GM18507 (cell line): ENCODE data around the gene CCDC85C.

Source experiments
- DNase-seq: peaks from one replicate; pipeline ENCODE4 v3.0.0; 2011; ENCODE audit warnings: low read depth; ENCODE audit not compliant: insufficient read length; ENCODE audit errors: extremely low spot score
- FAIRE-seq: peaks from 2 replicates; lab custom pipeline; 2011; peaks lifted over from hg19 to GRCh38; lab: Jason Lieb, UNC

Gene CCDC85C

DNA sequence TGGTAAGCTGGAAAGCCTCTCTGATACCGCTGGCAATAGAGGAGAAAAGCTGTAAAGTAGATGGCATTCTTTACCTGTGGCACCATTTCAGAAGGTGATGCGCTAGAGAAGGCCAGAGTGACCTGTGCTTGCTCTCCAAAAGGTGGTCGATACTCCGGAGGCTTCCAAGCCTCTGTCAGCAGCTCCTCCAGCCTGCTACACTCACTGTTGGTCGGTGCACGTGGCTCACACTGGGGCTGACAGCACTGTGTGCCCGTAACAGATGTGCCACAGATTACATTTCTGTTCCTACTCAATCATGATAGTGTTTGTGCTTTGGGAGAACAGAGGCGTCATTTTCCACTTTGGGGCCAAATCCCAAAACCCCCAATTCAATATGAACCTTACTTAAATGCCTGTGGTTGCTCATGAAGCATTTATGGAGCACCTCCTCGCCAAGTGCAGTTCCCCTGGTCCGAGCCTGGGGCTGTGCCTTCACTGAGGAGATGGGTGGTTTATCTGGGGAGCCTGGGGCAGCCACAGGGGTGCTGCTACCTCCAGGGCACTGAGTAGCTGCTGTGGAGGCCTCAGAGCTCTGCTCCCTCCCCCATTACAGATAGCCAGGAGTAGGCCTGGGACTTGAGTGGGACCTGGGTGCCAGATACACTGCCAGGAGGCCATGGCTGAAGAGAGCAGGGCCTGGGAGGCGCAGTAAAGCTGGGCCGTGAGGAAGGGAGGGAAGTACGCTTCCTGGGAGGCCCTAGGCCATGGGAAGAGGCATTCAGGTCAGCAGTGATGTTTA is 96.0 kb downstream of the CCDC85C start:
- DNase-seq (no peak), FAIRE-seq (no peak)

DNA sequence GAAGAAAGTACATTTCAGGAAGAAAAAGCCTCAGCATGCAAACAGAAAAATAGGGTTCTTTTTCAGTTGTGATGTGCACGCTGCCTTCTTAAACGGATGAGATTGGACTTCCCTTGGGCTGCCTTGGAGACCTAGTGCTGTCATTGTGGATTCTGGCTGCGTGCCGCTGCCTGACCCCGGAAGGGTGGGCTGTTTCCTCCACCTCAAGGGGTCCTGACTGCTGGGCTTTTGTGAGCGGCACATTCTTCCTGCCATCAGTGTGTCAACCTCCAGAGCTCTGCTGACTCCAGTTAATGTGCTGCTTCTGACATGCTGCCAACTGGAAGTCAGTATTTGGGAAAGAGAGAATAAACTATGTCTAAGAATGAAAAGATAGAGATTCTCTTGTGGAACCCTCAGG is 97.7 kb downstream of the CCDC85C start:
- no peak for FAIRE-seq
- no peak for DNase-seq

DNA sequence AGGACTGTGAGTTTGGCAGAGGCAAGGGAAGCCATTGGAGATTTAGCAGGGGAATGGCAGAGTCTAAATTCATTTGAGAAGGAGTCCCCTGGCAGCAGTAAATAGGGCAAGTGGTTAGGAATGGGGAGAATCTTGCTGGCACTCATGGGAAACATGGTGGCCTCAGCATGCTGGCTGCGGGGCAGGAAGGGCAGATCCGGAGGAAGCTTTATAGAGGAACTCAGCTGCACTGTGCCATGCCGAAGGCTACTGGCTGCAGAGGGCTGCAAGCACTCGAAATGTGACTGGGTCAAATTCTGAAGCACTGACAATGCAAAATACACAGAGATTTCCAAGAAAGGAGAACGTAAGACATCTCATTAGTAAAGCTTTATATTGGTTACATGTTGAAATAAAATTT is 98.9 kb downstream of the CCDC85C start:
- DNase-seq (no peak), FAIRE-seq (no peak)

DNA sequence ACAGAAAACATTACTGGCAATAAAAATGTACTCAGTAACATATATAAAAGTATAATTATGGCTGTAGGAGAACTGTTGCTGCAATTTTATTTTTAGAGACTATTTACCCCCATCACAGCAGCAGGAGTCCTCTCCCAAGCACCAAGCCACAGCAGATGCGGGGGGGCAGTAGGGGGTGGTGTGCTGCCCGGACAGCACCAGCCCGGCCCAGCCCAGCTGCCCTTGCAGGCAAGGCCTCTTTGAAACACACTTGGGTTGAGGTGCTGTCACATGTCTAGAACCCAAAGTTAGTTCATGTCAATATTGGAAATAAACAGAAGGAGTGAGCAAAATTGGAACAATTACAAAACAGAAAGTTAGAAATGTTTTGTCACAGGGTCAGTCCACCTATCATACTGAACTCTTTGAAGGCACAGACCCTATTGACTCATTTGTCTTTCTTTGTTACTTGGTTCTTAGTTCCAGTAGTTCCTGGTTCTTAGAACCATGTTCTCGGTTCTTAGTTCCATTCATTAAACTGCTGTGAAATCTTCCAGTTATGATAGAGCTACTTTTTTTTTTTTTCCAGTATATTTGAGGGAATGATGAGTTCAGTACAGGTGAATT is 100.1 kb downstream of the CCDC85C start:
- no peak for DNase-seq
- FAIRE-seq, result no peak

DNA sequence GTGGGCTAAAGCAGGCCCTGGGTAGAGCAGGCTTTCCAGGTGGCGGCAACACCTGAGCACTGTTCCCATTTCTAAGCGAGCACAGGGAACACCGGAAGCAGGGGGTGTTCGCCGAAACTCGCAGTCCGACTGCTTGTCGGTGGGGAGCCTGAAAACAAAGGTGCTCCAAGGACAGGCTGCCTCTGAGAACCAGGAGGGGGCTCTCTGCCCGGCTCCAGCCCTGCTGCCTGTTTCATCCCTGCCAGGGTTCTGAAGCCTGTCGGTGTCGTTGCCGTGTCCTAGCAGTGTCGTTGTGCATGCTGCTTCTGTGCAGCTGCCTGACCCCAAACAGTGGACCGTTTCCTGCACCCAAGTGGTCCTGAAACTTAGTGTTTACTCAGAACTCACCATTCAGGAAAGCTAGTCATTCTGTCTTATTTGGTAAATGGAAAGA is 101.0 kb downstream of the CCDC85C start:
- FAIRE-seq (no peak), DNase-seq (no peak)

DNA sequence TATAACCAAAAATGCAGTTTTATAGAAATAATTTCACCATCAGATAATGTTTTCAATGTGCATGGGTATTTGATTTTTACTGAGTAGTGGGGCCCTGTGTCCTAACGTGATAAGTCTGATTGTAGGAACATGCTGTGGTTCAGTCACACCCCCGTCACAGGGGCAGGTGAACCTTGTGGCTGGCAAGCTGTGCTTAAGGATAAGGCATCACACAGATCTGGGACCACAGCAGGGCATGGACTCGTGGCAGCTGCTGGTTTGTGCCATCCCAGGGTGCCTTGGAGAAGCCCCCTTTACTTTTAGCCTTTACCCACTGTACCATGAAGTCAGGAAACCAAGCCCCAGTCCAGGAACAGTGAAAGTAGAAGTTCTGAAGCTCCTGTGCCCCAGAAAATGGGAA is 106.1 kb downstream of the CCDC85C start:
- DNase-seq, result no peak
- no peak for FAIRE-seq

DNA sequence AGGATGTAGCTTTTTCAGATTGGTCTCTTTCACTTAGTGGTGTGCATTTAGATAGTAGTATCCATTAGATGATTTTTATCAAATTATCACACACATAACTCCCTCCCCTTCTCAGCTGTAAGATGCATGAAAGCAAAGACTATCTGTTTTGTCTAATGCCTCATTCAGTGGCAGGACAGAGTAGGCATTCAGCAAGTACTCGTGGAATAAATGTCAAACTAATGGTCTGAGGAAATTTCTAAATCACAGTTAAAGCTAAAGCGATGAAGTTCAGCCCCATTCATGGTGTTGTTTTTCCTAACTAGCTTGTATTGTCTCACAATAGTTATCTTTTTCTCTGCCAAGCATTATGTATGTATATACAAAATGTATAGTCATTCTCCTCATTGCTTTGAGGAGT is 106.7 kb downstream of the CCDC85C start:
- no peak for DNase-seq
- FAIRE-seq, result no peak

DNA sequence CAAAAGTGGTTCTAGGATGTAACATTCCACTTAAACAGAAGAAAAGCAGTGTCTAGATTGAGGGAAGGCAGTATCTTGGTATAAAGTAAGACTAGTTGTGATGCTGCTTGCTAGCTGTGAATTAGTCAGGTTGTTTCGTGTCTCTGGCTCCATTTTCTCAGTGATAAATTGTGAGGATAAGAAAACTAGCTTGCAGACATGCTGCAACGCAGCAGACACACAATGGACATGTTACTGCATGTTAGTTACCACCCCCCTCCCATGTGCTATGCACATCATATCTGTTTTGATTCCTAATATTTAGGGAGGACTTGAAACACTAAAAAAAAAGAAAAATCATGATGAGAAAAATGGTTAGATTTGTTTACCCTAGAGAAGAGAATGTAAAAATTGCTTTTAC is 119.9 kb downstream of the CCDC85C start:
- DNase-seq (no peak), FAIRE-seq (no peak)

DNA sequence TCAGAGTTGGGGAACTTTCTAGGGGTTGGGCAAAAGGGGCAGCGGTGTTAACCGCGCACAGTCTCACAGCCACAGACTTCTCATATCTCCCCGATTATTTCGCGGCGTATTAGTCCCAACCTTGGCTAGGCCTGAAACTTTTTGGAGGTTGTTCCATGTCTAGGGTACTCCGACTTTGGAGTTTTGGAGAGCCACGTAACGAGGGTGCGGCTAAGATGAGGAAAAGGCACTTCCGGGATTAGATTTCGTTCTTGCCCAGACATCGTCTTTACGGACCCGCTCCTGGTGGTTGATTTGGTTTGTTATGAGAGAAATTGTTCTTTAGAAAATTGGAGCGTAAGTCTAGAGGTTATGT is 122.3 kb downstream of the CCDC85C start:
- FAIRE-seq, result no peak
- DNase-seq, result no peak

DNA sequence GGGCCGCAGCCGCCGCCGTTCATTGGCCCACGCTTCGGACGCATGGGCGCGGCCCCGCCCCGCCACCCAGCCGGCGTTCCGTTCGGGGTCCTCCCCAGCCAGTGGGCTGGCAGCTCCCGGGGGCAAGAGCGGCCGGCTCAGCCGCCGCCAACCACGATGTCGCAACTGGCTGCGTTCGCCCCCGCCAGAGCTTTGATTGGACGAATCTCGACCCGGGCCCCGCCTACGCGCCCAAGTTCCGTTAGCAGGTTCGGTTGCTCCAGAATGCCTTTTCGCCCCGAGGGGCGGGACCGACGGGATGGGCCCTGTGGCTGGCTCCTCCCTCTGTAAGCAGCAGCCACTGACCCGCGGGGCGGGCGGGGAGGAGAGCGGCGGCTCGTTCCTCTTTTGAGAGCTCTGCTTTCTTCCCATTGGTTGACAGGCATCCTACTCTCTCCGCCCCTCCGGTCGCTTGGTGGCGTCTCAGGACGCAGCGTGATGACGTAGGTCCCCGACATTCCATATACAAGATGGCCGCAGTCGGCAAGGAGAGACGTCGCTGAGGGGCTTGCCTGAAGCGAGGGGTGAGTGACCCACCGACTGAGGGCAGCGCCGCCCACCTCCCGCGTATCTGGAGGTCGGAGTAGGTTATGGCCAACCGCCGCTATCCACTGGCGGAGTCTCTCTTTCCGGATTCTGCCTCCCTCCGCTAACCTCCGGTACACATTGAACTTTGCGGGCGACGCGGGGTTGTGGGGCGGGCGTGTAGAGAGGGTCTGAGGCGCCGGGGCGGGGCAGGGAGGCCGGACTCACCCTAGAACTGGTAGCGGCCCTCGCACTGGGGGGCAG is 122.9 kb downstream of the CCDC85C start, which contains the start of gene CCNK:
TSS of gene CCNK (plus strand) at position 493 of the 828 bp plus-strand sequence. CDS start 11,269 bp downstream, outside the sequence.
- DNase-seq (peak; percentile 94), FAIRE-seq (peak; percentile 99)

DNA sequence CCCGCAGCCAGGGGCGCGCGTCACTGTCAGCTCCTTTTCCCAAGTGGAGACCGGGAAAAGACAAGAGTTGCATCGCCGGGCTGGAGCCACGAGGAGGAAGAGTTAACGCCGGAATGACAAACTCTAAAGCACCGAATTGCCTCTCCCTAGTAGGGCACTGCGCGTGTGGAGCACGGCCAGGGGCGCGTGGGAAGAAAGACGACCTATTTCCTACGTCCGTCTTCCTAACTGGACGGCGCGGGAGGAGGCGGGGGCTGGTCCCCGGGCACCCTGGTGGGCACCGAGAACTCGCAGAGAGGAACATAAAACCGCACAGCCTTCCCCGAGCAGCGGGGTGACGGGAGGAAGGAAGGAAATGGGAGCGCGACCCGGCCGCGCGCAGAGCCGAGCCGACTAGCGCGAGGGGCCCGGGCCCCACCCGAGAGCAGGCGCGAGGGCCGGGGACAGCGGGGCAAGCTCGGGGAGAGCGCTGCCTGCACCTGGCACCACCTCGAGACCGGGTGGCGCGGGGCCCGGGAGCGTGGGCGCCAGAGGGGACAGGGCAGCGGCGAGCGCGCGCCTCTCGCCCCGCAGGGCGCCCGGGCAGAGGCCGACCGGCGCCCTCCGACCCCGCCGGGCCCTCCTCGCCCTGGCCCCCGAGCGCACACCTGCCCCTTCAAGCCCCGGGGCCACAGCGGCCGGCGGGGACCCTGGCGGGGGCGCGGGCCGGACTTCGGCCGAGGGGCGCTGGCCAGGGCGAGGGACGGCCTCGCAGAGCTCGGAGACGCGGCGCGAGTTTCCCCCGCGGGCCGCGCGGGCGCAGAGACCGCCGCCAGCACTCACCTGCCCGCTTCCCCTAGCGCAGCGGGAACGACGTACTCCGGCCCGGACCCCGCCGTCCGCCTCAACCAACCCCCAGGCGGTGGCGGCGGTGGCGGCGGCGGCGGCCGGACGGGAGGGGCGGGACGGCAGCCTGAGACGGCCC is 123.8 kb downstream of the CCDC85C start, which contains the start of gene SETD3:
TSS of gene SETD3 (minus strand) at position 954 of the 964 bp plus-strand sequence. CDS start 15,054 bp downstream, outside the sequence.
- FAIRE-seq (no peak), DNase-seq (no peak)

DNA sequence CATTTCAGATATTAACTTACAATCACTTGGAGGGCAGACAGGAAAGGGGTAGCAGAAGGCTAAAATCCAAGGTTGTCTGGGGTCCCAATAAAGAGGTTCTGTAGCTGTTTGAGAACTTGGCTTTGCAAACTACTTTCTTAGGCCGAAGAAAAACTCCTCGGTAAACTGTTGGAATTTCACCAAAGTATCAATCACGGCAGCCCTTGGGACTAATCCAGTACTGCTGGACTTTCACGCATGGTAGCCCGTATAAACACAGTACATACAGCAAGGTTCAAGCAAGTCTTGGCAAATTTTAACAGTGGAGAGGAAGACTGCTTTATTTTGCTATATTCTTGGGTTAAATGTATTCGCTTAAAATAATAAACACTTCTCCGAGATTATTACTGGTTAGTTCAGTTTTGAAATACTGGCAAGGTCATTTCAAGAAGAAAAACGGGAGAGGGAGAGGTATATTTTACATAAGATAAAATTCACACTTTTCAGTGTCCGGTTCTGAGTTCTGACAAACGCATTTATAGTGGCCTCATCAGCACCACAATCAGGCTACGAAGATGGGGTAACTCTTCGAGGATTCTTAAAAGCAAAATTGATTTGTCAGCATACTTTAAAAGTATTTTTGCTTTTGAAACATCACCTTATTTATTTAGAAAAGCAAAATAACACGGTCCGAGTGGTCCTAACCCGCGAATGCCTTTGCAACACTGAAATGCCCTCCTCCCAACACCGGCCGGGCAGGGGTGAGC is 124.7 kb downstream of the CCDC85C start:
- DNase-seq, result no peak
- no peak for FAIRE-seq

DNA sequence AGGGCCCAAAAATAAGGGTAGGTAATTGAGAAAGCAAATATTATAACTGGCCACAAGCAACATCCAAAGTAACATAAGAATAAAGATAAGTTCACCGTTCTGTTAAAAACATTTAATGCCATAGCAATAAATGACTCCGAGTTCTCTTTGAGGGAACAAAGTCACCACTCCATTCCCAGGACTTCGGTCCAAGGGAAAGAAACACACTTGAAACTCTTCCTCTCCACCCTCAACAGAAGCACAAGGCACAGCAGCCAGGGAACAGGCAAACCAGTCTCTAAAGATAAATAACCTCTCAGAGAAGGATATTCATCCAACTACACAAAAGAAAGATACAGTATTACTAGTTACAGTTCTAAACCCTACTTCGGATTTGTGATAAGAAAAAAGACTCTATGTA is 125.9 kb downstream of the CCDC85C start:
- DNase-seq, result no peak
- no peak for FAIRE-seq

DNA sequence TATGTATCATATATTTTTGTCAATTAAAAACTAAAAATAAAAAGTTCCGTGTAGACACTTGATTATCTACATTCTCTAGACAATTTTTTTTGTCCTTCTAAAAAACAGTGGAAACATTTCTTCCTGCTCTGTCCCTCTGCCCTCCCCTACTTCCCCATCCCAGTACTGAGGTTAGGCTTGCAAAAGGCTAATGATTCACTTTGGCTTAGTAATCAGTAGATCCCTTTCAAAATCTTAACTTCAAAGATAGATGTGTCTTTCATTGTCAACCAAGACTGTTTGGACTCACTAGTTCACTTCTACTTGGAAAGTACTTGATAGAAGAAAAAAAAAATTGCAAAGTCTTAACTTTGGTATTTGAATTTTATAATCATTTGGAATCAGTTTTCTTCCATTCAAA is 127.1 kb downstream of the CCDC85C start:
- DNase-seq (no peak), FAIRE-seq (no peak)

DNA sequence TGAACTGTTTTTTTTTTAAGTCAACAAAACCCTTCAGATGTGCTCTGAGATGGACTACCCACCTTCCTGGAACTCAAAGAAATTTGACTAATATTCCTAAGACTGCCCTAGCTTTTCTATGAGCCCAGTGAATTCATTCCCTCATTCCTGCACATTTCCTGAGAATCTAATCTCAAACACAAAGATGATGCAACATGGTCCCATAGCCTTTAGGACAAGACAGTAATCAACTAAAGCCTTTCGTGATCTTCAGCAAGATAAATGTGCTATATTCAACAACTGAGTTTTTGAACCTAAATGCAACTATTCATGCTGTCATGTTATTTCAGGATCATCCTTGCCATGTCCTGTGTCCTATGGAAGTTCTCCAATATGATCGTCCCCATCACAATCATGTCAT is 128.3 kb downstream of the CCDC85C start:
- FAIRE-seq (no peak), DNase-seq (no peak)

DNA sequence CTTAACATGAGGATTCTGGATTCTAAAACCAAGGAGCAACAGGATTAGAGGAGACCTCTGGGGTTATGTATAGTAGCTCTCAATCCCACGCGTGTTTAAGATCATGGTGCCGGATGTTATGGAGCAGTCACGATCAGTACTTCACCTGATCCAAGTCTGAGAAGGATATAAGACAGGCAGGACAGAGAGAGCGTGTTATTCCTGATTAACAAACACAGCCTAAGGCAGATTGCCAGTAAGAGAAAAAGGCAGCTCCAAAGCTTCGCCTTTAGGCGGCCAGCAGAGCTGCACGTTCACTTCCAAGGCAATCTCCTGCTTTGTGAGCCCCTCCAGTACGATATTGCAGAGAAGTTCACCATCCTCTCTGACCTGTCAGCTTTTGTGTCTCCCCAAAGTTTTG is 128.8 kb downstream of the CCDC85C start:
- FAIRE-seq, result no peak
- no peak for DNase-seq

DNA sequence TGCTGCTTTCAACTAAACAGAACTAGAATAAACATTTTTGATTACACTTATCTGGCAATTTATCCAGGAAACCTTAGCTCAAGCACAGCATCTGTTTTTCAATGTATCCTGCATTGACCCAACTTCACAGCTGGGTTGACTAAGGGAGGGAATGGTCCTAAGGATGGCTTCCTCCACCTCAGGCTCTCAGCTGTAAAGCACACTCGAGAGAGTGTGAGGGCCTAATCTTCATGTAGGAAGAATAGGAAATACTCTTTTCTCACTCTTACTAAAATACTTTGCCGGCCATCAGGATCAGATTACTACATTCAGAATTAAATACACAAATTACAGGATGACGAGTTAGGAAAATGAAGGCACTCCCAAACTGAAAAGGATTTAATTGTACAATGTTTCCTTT is 130.5 kb downstream of the CCDC85C start:
- DNase-seq (no peak), FAIRE-seq (no peak)

DNA sequence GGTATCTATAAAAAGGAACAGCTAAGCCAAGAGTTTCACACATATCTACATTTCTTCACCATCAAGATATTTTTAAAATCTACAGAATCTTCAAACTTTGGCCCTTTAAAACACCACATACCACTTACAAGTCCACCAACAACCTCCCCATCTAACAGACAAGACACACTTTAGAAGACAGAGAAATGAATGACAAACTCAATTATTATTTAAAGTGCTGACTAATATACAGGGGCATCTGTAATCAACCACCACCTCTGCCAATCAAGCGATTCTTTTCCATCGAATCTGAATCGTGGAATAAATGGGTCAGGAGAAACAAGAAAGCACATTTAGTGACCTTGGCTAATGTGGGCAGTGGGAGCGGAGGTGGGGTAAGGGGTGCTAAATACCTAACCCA is 131.1 kb downstream of the CCDC85C start:
- FAIRE-seq (no peak), DNase-seq (no peak)

DNA sequence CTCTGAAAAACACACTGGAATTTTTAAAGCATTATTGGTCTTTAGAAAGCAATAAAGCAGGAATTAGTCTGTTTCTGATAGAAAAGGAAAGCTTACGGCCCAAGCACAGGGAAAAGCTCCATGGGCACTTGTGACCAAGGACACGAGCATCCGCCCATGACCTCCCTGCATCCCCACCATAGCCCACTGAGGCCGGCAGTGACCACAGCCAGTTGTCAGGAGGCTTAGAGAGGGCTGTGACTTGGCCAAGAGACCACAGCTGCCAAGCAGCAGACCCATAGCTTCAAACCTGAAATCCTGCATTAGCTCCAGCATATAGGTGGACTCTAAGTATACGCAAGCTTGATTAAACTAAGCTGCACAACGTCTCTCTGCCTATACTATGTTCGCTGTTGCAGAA is 132.3 kb downstream of the CCDC85C start:
- FAIRE-seq (no peak), DNase-seq (no peak)
